ENCODE measurements around the gene MED29. TPM values are rescaled to one million over a fixed set of nuclear protein-coding genes. Genes with fewer than 3 reads are reported as not detected.
"Not testable (repeated sequence)": the region's sequence is repeated elsewhere in the genome, so short reads cannot be mapped to it uniquely, and the experiment has no call there.

MED29 gene
- total RNA-seq, 4 donors from 2014 or later = 25.5 to 48.1 (median 37.7) TPM

DNA sequence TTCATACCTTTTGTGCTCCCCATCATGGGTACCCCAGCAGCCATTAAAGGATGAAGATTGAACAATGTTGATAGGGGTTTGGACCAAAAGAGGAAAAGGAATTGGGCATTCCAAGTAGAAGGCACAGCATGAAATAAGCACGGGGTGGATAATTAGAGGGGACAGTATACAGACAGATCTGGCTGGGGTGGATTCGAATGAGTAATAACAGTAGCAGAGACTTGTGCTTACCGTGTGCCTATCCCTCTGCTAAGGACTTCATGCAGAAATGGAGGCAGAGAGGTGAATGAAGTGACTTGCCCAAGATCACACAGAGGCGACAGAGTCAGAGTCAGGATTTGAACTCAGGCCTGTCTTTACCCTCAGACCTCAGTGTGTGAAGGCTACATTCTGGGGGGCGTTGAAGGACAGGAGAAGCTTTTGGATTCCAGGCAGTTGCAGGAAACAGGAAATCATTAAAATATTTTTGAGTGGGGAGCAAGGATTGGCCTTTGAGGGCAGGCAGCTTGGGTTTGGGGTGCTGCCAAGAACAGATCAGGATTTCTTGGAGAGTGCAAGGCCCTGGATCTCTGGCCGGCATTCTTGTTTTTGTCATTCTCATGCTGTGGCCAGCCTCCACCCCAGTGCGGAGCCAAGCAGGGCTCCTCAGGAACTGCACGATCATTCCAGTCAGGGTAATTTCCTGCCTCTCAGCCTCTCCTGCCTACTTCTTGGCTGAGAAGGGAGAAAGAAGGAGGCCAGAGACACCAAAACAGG is 19.0 kb upstream of the MED29 start:
- peaks cover 19 to 21% of the 10 kb centered on the region in 2 donors for H3K4me1 ChIP-seq
- DNase-seq = peak; percentile 76 to 84

DNA sequence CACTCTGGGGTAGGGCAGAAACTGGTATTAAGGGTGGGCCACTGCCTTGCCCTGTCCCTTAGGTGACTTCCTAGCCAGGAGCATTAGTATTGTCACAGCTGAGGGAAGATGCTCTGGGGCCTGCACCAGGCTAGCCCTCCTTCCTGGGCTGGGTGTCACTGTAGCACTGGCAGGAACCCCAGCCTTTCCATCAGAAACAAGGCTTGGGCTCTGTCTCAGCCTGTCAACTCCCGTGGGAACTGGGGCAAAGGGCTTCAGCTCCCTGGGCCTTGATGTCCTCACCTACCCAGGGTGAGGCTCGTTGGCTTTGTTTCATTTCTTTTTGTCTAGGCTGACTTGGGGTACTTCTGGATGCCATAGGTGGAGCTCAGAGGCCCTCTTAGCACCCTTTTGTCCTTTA is 18.2 kb upstream of the MED29 start:
- H3K4me1 ChIP-seq = peaks cover 19 to 21% of the 10 kb centered on the region in 2 donors
- intact Hi-C loops (cut with DNase I; ENCODE audit: low total_unique reads) = no loop called here
- no peaks in the 10 kb centered on the region for H3K27me3 ChIP-seq
- H3K9me3 ChIP-seq = no peaks in the 10 kb centered on the region
- ATAC-seq (peak; percentile 19 to 21), DNase-seq (no peak)
- in situ Hi-C loops (cut with MboI; ENCODE audit: low sequenced_read_pairs in 4 of 4) = no loop called here
- H3K36me3 ChIP-seq = peaks cover 0 to 52% of the 10 kb centered on the region in 2 donors
- no peak for TF ChIP-seq POLR2A (IDR thresholded peaks at IDR 0.05)
- TF ChIP-seq CTCF (IDR thresholded peaks at IDR 0.05 in 4 of 5, conservative IDR thresholded peaks at IDR 0.05 in 1 of 5) = no peak
- peak overlapping the region in 2 of 4 donors; percentile 4 to 14 for H3K4me3 ChIP-seq
- H3K27ac ChIP-seq = peak overlapping the region; percentile 78 to 91 (median 86)

More for the DNA sequence above, 19.0 kb upstream of the MED29 start:
- no peaks in the 10 kb centered on the region for H3K27me3 ChIP-seq
- H3K27ac ChIP-seq = peak overlapping the region; percentile 78 to 91 (median 86)
- intact Hi-C loops (cut with DNase I; ENCODE audit: low total_unique reads) = no loop called here
- TF ChIP-seq POLR2A (IDR thresholded peaks at IDR 0.05) (no peak), CTCF (IDR thresholded peaks at IDR 0.05 in 4 of 5, conservative IDR thresholded peaks at IDR 0.05 in 1 of 5) (no peak)
- peaks cover 0 to 50% of the 10 kb centered on the region in 2 donors for H3K36me3 ChIP-seq
- peak overlapping the region in 2 of 4 donors; percentile 4 to 14 for H3K4me3 ChIP-seq
- in situ Hi-C loops (cut with MboI; ENCODE audit: low sequenced_read_pairs in 4 of 4) = no loop called here
- no peaks in the 10 kb centered on the region for H3K9me3 ChIP-seq
- peak; percentile 88 to 96 for ATAC-seq

GRCh38 chr19:39375929-39376328 is 15.2 kb upstream of the MED29 start:
- intact Hi-C loops (cut with DNase I; ENCODE audit: low total_unique reads) (no loop called here), in situ Hi-C loops (cut with MboI; ENCODE audit: low sequenced_read_pairs in 4 of 4) (no loop called here)
- H3K9me3 ChIP-seq = no peaks in the 10 kb centered on the region
- TF ChIP-seq CTCF (IDR thresholded peaks at IDR 0.05 in 4 of 5, conservative IDR thresholded peaks at IDR 0.05 in 1 of 5) (no peak), POLR2A (IDR thresholded peaks at IDR 0.05) (no peak)
- no peak for ATAC-seq
- H3K27ac ChIP-seq = no peak overlapping the region
- H3K4me3 ChIP-seq = no peak overlapping the region
- peaks cover 19 to 21% of the 10 kb centered on the region in 2 donors for H3K4me1 ChIP-seq
- peaks cover 0 to 60% of the 10 kb centered on the region in 2 donors for H3K36me3 ChIP-seq
- no peaks in the 10 kb centered on the region for H3K27me3 ChIP-seq
- DNase-seq = no peak

- TF ChIP-seq CTCF (IDR thresholded peaks at IDR 0.05 in 4 of 5, conservative IDR thresholded peaks at IDR 0.05 in 1 of 5) = no peak
- no peak for TF ChIP-seq POLR2A (IDR thresholded peaks at IDR 0.05)
- DNase-seq (no peak), ATAC-seq (no peak)
- Histone ChIP-seq H3K4me3 (no peak overlapping the region), H3K4me1 (peaks cover 10% of the 10 kb centered on the region in 2 donors), H3K27me3 (no peaks in the 10 kb centered on the region), H3K36me3 (peaks cover 0 to 76% of the 10 kb centered on the region in 2 donors), H3K27ac (no peak overlapping the region), H3K9me3 (no peaks in the 10 kb centered on the region)
- intact Hi-C loops (cut with DNase I; ENCODE audit: low total_unique reads) = no loop called here
- in situ Hi-C loops (cut with MboI; ENCODE audit: low sequenced_read_pairs in 4 of 4) = no loop called here
These were observed 13.5 kb upstream of the MED29 start for GRCh38 chr19:39377373-39378362.

DNA sequence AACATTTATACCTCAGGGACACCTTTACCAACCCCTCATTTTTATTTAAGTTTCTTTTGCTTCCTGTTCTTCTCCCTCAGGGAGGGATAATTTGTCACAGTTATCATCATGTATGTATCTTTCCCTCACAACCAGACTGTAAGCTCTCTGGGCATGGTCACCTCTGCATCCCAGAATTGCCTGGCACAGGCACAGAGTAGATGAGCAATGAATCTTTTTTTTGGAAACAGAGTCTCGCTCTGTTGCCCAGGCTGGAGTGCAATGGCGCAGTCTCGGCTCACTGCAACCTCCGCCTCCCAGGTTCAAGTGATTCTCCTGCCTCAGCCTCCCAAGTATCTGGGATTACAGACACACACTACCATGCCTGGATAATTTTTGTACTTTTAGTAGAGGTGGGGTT is 11.8 kb upstream of the MED29 start:
- ATAC-seq; in situ Hi-C loops (cut with MboI; ENCODE audit: low sequenced_read_pairs in 4 of 4); DNase-seq; intact Hi-C loops (cut with DNase I; ENCODE audit: low total_unique reads); H3K4me3 ChIP-seq; H3K27me3 ChIP-seq; H3K27ac ChIP-seq; H3K9me3 ChIP-seq; H3K4me1 ChIP-seq: not testable (repeated sequence)
- peaks cover 0 to 82% of the 10 kb centered on the region in 2 donors for H3K36me3 ChIP-seq

Measured in gastrocnemius medialis (tissue), 4 donors.